GM10847 (cell line): ENCODE results near the gene KCNMA1.

ENCODE experiments used
- POLR2A ChIP-seq: IDR thresholded peaks from 2 replicates; pipeline ENCODE4 v1.6.1; 2011; ENCODE audit not compliant: insufficient read length; ENCODE audit errors: extremely low read depth

The KCNMA1 gene

GRCh38 chr10:76839276-76839675 lies 798.3 kb downstream of the KCNMA1 start:
- TF ChIP-seq POLR2A: no peak

- TF ChIP-seq POLR2A: no peak
Measured at GRCh38 chr10:76830218-76830617, 807.4 kb downstream of the KCNMA1 start.

GRCh38 chr10:76829724-76830123 lies 807.9 kb downstream of the KCNMA1 start:
- TF ChIP-seq POLR2A: no peak
